Natural killer cell (primary cell): Measurements from ENCODE around the gene LGI2. TPM values are rescaled to one million over a fixed set of nuclear protein-coding genes. Genes with fewer than 3 reads are reported as not detected.

Experiments used
- total RNA-seq, 4 donors: library from RNA; stranded (reverse); fragments of 120-200 nt in 1 of 4; gene quantifications; one replicate each; pipeline versions ENCODE4 v1.2.3 to v1.2.4, GENCODE V29; 2013 to 2022

LGI2 gene
- total RNA-seq, 3 donors from 2014 or later (not counting 1 experiment from before 2014, with no cell fraction given): not detected

Other genes starting within 250 kb of the LGI2 start
- gene SOD3, start 235.4 kb downstream of the LGI2 start, total RNA-seq: not detected
- gene CCDC149, start 117.9 kb downstream of the LGI2 start, total RNA-seq: under 1 TPM; 0.14 to 0.86 (median 0.43) TPM
- gene SEPSECS, start 129.5 kb upstream of the LGI2 start, total RNA-seq: 10 to 100 TPM; 18.5 to 26.6 (median 20.7) TPM
- 10 to 100 TPM; 12.2 to 14.5 (median 13.0) TPM for gene PI4K2B, start 203.1 kb upstream of the LGI2 start, total RNA-seq